ENCODE results near the gene TNFRSF1B.

Gene TNFRSF1B

DNA sequence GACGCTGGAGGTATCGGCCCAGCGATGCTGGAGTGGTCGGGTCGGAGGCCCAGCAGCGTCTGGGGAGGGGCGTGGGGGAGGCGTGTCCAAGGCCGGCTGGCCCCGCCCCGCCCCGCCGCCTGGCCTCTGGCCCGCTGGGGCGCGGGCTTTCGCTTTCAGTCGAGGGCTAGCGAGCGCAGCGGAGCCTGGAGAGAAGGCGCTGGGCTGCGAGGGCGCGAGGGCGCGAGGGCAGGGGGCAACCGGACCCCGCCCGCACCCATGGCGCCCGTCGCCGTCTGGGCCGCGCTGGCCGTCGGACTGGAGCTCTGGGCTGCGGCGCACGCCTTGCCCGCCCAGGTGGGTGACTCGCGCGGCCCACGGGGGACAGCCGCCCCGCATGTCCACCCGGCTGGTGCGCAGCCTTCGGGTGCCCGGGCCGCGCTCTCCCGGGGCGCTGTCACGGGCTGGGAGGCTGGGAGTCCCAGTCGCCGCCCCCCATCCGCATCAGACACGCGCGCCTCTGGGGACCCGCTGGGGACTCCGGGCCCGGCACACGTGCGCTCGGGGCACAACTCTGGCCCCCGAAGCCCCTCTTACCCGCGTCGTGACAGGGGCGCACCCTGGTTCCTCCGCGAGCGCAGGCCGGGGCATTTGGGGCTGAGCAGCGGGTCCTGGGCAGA is at the start of gene TNFRSF1B:
Gene TNFRSF1B, plus strand, starts transcription at position 158 of the 659 bp plus-strand sequence. Its CDS starts 101 bp downstream, at position 259.
- DNase-seq (ENCODE audit: low read depth), result no peak

DNA sequence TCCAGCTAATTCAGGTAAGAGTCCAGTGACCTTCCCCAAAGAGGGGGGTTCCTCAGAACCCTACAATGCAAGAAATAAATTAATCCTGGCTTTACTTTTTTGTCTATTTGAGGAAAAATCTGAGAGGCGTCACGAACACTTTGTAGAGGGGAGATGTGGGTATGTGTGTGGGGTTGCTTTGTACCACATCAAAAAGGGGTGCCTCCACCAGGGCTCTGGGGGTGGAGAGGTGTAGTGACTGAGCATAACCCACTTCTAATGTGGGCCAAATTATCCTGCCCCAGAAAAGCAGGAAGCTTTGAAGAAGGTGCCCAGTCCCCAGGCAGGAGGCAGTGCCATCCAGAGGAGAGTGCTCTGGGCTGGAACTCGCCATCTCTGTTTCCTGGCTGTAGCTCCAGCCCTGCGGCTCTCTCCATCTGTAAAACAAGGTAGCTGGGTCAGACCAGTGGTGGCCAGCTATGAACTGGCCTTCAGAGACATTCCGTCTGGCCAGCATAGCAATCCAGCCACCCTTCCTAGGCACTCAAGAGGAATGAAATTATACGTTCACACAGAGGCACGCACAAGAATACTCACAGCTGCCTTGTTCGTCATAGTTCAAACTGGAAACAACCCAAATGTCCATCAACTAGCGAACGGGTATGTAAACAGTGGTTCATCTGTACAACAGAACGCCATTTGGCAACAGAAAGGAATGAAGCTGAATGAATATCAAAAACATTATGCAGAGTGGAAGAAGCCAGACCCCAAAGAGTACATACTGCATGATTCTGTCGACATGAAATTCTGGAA is 45.4 kb upstream of the TNFRSF1B start:
- peak; percentile 50 for DNase-seq (ENCODE audit: low read depth)

DNA sequence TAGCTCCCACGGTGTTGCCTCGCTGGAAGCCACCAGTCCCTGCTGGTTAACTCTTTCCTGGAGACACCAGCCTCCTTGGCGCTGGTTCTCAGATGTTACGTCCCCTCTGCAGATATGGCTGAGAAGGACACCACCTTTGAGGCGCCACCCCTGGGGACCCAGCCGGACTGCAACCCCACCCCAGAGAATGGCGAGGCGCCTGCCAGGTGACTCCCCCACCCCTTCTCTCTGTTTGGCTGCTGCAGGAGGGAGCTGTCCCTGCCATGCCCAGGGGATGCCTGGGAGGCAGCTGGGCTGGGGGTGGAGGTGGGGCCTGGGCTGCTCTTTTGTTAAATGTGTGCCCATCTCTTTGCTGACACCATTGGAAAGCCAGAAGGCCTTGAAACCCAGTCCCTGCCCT is 43.6 kb upstream of the TNFRSF1B start:
- DNase-seq (ENCODE audit: low read depth), result no peak

DNA sequence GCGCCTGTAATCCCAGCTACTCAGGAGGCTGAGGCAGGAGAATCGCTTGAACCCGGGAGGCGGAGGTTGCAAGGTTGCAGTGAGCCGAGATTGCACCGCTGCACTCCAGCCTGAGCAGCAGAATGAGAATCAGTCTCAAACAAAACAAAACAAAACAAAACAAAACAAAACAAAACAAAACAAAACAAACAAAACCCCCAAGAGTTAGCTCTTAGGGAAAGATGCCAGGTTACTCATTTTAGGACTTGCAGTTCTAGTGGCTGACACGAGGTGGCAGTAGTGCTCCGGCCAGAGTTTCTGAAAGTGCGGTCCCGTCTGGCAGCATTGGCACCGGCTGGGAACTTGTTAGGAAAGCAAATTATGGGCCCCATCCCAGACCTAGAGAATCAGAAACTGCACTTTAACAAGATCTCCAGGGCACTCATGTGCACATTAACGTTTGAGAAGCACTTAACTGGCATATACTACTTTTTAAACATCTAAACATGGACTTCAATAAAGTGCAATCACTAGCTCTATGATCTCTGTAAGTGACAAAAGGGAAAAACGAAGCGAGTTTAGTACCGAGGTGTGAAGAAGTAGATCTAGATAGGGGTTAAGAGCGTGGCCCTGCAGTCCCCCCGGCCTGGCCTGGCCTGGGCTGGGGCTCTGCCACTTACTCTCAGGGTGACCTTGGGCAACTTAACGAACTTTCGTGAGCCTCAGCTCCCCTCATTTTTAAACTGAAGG is 41.9 kb upstream of the TNFRSF1B start:
- peak; percentile 10 for DNase-seq (ENCODE audit: low read depth)

DNA sequence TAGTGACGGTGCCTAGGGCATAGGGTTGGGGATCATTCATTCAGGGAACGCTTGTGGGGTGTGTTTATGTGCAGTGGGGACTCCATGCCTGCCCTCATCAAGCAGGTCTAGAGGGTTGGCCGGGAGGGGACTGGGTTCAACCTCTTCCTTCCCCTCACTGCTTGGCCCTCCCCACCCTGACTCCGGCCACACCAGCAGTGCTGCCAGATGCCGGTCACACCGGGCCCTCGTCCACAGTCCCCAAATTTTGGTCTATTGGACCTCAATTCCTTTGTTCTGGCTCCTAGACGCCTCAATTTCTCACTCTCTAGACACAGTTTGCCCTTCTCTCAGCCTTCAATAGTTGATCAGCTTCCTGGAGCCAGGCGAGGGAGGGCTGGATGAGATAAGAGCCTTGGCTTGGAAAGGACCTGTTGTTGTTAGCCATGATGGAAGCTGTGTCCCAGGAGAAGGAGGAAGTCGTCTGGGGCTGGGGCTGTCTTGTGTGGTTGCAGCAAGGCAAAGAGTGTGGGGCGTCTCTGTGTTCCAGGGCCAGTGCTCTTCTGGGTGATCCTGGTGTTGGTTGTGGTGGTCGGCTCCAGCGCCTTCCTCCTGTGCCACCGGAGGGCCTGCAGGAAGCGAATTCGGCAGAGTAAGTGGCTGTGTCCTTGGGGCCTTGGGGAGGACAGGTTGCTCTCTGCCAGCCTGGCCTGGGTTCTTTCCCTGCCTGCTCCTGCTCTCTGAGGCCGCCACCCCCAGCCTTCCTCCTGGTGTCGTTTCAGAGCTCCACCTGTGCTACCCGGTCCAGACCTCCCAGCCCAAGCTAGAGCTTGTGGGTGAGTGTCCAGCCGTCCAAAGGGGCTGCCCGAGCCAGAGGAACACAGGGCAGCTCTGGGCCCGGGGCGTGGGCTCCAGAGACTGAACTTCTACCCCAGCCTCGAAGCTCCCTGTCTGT is 41.1 kb upstream of the TNFRSF1B start:
- no peak for DNase-seq (ENCODE audit: low read depth)

DNA sequence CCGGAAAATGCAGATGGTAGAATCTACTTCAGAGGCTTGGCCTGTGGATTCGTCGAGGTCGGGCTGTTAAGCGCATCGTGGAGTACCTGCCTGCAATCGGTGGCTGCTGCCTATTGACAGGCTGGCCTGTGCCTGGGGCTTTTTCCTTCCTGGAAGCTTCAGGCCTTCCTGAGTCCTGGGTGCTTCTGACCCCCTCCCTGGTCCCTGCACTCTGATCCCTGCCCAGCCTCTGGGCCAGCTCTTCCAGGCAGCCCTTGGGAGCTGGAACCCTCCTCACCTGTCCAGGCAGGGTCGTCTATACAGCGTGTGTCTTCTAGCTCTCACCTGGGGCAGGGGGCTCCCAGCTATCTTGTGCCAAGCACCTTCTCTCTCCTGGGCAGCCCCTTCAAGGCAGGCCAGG is 40.0 kb upstream of the TNFRSF1B start:
- DNase-seq (ENCODE audit: low read depth), result no peak

DNA sequence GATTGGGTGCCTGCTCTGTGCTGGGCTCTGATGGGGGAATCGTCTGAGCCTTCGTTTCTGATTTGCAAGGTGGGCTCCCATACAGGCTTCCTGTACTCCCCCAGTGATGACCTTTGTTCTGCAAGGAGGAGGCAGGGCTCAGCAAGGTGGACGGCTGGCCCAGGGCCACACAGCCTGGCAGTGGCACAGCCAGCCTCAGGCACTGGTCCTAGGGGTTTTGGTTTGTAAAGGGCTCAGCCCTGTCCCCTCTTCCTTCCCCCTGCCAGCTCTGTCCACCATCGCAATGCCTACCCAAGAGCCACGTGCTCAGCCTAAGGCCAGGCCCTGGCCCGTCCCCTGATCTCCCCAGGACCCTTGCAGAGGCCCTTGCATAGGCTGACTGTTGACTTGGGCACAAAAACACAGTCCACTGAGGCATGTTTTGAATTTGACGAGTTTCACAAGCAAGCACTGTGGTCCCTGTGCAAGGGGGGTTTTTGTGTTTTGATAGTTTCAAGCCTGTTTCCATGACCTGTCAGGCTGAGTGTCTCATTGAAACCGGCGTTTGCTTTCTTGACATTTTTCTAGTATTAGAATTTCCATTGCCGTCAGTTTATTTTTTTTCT is 39.5 kb upstream of the TNFRSF1B start:
- no peak for DNase-seq (ENCODE audit: low read depth)

DNA sequence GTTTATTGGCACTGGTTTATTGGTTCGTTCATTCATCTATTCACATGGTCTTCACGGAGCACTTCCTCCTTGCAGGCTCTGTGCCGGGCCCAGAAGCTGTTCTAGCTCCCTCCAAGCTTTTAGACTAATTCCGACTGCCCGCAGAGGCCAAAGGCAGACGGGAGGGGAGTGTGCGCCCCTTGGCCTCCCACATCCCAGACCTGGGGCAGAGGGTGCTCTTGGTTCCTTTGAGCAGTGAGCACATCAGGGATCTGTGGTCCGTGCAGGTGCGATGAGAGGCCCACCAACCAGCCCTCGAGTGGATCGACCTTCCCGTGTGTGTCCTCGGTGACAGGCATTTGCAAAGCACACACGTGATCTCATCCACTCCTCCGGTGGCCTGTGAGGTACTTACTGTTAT is 38.7 kb upstream of the TNFRSF1B start:
- no peak for DNase-seq (ENCODE audit: low read depth)

DNA sequence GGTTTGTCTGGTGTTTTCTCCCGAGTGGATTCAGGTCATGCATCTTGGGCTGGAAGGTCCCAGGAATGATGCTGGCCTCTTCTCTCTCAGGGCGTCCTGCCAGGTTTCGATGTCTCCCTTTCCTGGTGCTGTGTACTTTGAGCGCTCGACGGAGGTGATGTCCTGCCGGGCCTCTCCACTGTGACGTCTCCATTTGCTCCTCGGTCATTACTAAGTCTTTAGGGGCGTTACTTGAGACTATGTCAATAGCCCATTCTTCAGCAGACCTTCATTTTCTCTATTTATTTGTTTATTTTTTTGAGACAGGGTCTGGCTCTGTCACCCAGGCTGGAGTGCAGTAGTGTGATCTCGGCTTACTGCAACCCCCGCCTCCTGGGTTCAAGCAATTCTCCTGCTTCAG is 37.2 kb upstream of the TNFRSF1B start:
- no peak for DNase-seq (ENCODE audit: low read depth)

DNA sequence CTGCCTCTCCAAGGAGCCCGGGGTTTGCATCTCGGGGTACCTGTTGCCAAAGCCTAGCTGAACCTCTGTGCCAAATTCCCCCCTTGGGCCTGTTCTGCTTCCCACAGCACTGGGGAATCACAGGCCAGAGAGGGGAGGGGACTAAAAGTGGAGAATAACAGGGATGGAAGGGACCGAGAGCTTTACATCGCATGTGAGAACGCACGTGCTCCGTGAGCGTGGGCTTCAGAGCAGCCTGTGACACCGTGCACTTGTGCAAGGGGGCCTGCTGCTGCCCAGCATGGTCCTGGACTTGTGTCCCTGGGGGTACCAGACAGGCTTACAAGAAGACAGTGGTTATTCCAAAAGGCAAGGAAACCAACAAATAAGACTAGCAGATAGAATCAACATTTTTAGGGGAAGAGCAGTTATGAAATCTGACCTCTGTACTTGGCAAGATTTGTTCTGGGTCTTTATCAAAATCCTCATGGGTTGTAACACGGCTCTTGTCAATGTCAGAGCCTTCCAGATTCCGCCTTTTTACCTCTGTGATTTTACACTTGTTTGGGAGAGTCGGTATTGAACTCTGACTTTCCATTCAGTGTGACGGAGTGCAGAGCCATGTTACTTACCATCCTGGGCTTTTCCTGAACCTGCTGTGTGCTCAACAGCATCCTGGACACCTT is 36.2 kb upstream of the TNFRSF1B start:
- DNase-seq (ENCODE audit: low read depth), result no peak

DNA sequence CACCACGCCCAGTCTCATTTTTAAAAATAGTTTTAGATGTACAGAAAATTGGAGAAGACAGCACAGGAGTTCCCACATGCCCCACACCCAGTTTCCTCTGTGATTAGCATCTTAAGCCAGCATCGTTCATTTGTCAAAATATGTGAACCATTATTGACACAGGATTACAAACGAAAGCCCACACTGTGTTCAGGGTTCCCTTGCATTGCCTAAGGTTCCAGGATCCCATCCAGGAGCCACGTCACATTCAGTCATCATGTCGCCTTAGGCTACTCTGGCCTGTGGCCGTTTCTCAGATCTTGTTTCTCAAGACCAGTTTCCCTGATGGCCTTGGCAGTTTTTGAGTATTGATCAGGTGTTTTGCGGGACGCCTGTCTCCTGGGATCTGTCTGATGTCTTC is 34.7 kb upstream of the TNFRSF1B start:
- DNase-seq (ENCODE audit: low read depth), result peak; percentile 9

DNA sequence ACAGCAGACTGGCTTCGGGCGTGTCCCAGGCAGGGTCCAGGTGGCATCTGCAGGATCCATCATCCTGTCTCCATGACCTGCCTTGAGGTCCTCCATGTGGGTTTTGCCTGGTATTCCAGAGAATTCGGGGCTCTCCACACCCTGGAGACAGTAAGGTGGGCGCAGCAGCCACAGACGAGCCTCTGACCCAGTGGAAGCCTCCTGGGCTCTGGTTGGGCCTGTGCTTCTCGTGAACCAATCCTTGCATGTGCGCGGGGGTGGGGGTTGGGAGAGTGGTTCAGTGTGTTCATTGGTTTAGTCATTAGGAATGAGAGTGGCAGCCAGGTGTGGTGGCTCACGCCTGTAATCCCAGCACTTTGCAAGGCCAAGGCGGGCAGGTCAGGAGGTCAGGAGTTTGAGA is 32.1 kb upstream of the TNFRSF1B start:
- DNase-seq (ENCODE audit: low read depth), result no peak

DNA sequence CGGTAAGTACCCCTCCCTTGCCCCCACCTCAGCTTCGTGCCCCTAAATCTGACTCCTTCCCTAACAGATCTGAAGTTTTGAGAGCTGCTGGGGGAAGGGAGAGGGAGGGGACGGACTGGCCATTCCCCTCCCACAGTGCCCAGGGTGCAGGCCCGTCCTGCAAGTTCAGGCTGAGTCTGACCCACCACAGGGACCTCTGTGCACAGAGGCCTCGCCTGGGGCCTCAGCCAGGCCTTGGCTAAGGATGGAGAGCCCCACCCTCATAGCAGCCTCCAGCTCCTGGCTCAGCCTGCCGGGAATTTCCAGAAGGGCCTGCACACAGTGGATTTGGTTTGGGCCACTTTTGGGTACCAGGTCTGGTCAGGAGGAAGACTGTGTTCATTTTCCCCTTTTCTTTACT is 31.2 kb upstream of the TNFRSF1B start:
- DNase-seq (ENCODE audit: low read depth), result no peak

DNA sequence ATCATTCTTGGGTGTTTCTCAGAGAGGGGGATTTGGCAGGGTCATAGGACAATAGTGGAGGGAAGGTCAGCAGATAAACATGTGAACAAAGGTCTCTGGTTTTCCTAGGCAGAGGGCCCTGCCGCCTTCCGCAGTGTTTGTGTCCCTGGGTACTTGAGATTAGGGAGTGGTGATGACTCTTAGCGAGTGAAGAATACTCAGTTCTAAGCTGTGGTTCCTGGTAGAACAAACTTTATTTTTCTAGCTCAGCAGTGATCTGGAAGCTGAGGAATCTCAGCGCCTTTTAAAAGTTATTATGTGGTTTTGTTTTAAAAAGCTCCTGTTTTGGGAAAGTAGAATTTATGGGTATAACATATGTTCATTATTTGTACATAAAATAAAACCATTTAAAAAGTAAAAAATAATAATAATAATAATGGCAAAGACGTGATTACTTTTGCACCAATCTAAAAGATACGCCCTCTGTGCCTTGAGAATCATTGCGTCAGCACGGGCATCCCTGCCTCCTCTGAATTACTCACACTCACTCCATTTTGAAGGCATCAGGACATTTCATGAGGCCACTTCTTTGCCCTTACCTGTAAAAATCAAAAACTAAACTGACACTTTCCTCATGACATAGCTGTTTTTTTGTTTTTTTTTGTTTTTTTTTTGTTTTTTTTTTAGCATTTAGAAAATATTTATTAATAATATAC is 29.7 kb upstream of the TNFRSF1B start:
- no peak for DNase-seq (ENCODE audit: low read depth)

DNA sequence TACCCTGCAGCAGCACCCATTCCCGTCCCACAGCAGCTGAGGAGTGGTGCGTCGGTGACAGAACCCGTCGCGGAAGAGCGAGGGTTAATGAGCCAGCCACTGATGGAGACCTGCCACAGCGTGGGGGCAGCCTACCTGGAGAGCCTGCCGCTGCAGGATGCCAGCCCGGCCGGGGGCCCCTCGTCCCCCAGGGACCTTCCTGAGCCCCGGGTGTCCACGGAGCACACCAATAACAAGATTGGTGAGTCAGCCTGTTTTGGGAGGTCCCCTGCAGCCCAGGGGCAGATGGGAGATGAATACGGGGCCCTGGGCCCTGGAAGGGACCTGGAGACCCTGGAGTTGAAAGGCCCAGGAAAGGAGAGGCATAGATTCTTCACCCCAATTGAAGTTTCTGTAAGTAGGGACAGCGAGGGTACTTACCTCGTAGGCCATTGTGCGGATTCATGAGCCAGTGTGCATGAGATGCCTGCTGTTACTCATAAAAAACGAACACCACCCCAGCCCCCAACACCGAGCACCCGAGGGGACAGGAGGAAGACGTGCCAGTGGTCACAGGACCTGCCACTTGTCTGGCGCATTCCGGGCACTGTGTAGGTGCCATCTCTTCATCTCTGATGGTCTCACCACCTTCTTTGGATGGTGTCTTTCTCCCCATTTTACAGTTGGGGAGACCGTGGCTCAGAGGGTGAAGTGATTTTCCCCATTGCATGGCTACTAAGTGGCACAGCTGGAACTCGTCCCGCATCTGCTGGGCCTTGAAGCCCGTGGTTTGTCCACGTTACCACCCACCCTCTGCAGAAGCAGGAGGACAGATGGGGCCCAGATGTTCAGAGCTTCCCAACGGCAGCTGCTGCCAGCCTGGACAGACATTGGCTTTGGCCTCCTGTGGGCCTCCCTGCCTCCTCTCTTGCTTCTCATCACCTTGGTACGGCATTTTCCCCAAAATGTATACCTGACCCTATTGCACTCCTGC is 28.3 kb upstream of the TNFRSF1B start:
- no peak for DNase-seq (ENCODE audit: low read depth)

DNA sequence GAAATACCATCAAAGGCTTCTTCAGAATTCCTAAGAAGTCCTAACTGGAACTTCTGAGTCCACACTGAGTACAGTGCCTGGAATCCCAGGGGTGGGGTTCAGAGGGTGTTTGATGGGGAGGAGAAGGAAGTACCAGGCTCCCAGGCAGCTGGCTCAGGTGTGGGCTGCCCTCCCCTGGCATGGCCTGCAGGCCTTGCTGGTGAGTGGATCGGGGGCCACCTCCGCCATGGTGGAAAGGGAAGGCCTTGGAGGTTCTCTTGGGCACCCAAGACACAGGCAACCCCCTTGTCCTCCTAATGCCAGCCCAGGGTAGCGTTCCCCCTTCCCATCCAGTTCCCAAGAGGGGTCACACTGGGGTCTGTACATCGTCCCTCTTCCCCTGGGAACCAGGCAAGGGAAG is 26.8 kb upstream of the TNFRSF1B start:
- DNase-seq (ENCODE audit: low read depth), result no peak

DNA sequence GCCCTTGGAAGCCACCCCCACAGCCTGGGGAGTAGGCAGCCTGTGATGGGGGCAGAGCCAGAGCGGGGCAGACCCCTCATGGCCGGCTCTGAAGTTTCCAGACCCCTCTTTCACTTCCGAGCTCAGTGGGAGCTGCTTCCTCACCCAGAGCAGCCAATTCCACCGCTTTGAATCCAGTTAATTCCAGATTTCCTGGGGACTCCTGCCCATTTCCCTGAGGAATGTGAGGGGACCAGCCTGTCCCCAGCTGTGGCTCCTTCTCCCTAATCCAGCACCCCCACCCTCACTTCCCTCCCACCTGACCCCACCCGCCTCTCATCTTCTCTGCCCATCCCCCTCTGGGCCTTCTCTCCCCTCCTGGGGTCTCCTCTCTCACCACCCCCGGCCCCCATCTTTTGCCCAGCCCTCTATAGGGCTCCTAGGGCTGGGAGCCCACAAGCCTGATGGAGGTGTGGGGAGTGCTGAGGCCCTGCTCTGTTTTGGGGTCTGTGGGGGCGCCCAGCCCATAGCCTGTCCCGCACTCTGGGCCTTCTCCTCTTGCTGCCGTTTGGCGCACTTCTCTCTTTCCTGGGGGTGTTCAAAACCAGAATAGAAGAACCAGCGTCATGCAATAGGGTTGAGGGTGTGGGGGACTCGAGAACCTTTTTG is 26.2 kb upstream of the TNFRSF1B start:
- no peak for DNase-seq (ENCODE audit: low read depth)

DNA sequence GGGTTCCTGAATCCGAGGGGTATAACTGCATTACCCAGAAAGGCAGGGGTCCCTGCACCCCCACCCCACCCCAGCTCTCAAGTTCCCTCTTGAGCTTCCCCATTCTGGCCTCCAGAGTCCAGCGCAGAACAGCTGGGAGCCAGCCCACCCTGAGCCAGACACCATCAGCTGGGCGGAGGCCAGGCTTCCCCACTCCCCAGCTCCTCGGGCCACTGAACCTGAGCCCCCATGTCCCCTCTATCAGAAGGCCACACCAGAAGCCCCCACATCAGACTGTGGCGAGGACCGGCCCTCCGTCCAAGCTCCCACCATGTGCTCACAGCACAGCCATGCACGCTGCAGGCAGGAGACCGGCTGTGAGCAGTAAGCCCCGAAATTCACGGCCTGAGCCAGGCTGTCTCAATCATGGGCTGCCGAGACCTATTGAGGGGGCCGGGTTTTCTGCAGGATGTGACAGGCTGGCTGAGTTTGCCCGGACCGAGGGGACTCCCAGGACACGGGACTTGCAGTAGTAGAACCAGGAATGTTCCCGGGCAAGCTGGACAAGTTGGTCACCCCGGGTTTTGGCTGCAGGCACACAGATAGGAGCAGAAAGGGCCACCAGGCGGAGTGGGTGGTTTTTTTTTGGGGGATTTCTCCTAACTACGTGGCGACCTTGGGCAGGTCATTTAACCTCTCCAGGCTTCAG is 25.5 kb upstream of the TNFRSF1B start:
- DNase-seq (ENCODE audit: low read depth), result no peak

All from non-pigmented ciliary epithelial cell (primary cell).